Natural killer cell (primary cell): Measurements from ENCODE around the gene EAF2. TPM values are rescaled to one million over a fixed set of nuclear protein-coding genes. Genes with fewer than 3 reads are reported as not detected.

Experiments
- ATAC-seq, 3 donors: fragments of 150-1000 bp in 2 of 3; fragments of 200-7000 bp in 1 of 3; cut with Tn5 transposase; 1 replicate in 1 of 3; 2 replicates in 2 of 3; pipeline ENCODE4 v1.10.0; 2021; ENCODE audit warnings: mild to moderate bottlenecking in 2 of 3, moderate library complexity in 2 of 3
- DNase-seq, 2 donors: peaks; one replicate each; pipeline versions ENCODE4 v3.0.0 to v3.0.0-alpha.2; 2013 to 2021; ENCODE audit warnings: mixed read lengths in 1 of 2
- H3K27ac ChIP-seq: one replicate; pipeline ENCODE4 v1.5.1; 2013; ENCODE audit warnings: mild to moderate bottlenecking, low read length
- H3K27me3 ChIP-seq: one replicate; pipeline ENCODE4 v1.6.1; 2013; ENCODE audit warnings: low read length; ENCODE audit not compliant: control insufficient read depth, insufficient read depth
- H3K36me3 ChIP-seq: one replicate; pipeline ENCODE4 v1.6.1; 2013; ENCODE audit warnings: low read length; ENCODE audit not compliant: control insufficient read depth, insufficient read depth
- H3K4me1 ChIP-seq: one replicate; pipeline ENCODE4 v1.6.1; 2013; ENCODE audit warnings: low read length; ENCODE audit not compliant: control insufficient read depth, insufficient read depth
- H3K4me3 ChIP-seq: one replicate; pipeline ENCODE4 v1.5.1; 2013; ENCODE audit warnings: low read length
- H3K9me3 ChIP-seq: one replicate; pipeline ENCODE4 v1.6.1; 2013; ENCODE audit warnings: low read length; ENCODE audit not compliant: control insufficient read depth, insufficient read depth
- H3K27ac Mint-ChIP-seq, 2 donors: one replicate each; pipeline ENCODE4 v1.8.0; 2022; ENCODE audit warnings: mild to moderate bottlenecking in 2 of 2, mixed read lengths in 2 of 2, moderate library complexity in 1 of 2
- H3K27me3 Mint-ChIP-seq, 2 donors: one replicate each; pipeline ENCODE4 v1.8.0; 2022; ENCODE audit warnings: low read depth in 2 of 2, mixed read lengths in 2 of 2
- H3K36me3 Mint-ChIP-seq: one replicate; pipeline ENCODE4 v1.8.0; 2022; ENCODE audit warnings: mixed read lengths
- H3K4me1 Mint-ChIP-seq, 2 donors: one replicate each; pipeline ENCODE4 v1.8.0; 2022; ENCODE audit warnings: mixed read lengths in 2 of 2
- H3K4me3 Mint-ChIP-seq: one replicate; pipeline ENCODE4 v1.8.0; 2022; ENCODE audit warnings: mild to moderate bottlenecking, moderate library complexity, mixed read lengths
- H3K9me3 Mint-ChIP-seq, 2 donors: one replicate each; pipeline ENCODE4 v1.8.0; 2022; ENCODE audit warnings: mixed read lengths in 2 of 2
- CTCF ChIP-seq: fragments of 200-600 bp; IDR thresholded peaks from one replicate; pipeline ENCODE4 v1.8.0; 2022; ENCODE audit warnings: antibody characterized with exemption
- WGBS: methylation state at CpG from one replicate; pipeline ENCODE4 v1.1.7; 2013; ENCODE audit warnings: missing lambda C conversion rate; ENCODE audit not compliant: insufficient coverage; 5-methylcytosine and 5-hydroxymethylcytosine counted together
- intact Hi-C: fragments of 100-400 bp; cut with micrococcal nuclease; formaldehyde crosslinking; loops from one replicate; pipeline ENCODE4 v1.14.2; 2022
- total RNA-seq, 4 donors: library from RNA; stranded (reverse); fragments of 120-200 nt in 1 of 4; gene quantifications; one replicate each; pipeline versions ENCODE4 v1.2.3 to v1.2.4, GENCODE V29; 2013 to 2022

Gene EAF2
- total RNA-seq, 3 donors from 2014 or later (not counting 1 experiment from before 2014, with no cell fraction given), result 5.1 to 7.4 (median 5.4) TPM

GRCh38 chr3:121835465-121835801 lies 424 bp downstream of the EAF2 start:
- Histone ChIP-seq H3K9me3 (no peaks in the 10 kb centered on the region), H3K4me1 (peaks cover 14% of the 10 kb centered on the region), H3K27ac (peak overlapping the region; percentile 86), H3K36me3 (peaks cover 19% of the 10 kb centered on the region), H3K4me3 (peak overlapping the region; percentile 83), H3K27me3 (no peaks in the 10 kb centered on the region)
- WGBS, result 0% methylated on average over 11 of the region's 11 CpGs
- H3K27ac Mint-ChIP-seq, result peak overlapping the region; percentile 92 to 97
- no peak for TF ChIP-seq CTCF
- DNase-seq (peak in 1 of 2 donors; percentile 57), ATAC-seq (peak in 2 of 3 donors; percentile 14 to 18)
- H3K36me3 Mint-ChIP-seq, result no peaks in the 10 kb centered on the region
- H3K4me3 Mint-ChIP-seq, result peak overlapping the region; percentile 98
- intact Hi-C loops, result loop anchor here (1.0 to 10.0 kb wide), 5 partner anchors 86 to 1741 kb away; partner anchors contain the start of genes GOLGB1, GSK3B, GTF2E1 and HSPBAP1
- peaks cover 48 to 49% of the 10 kb centered on the region in 2 donors for H3K4me1 Mint-ChIP-seq
- H3K27me3 Mint-ChIP-seq, result peaks cover 0 to 9% of the 10 kb centered on the region in 2 donors
- no peaks in the 10 kb centered on the region for H3K9me3 Mint-ChIP-seq

- ATAC-seq (no peak), DNase-seq (no peak)
- Mint-ChIP-seq H3K36me3 (no peaks in the 10 kb centered on the region), H3K4me3 (peak overlapping the region; percentile 98), H3K27me3 (peaks cover 0 to 9% of the 10 kb centered on the region in 2 donors), H3K27ac (peak overlapping the region; percentile 92 to 97), H3K4me1 (peaks cover 43 to 45% of the 10 kb centered on the region in 2 donors), H3K9me3 (no peaks in the 10 kb centered on the region)
- Histone ChIP-seq H3K27ac (no peak overlapping the region), H3K4me1 (peaks cover 14% of the 10 kb centered on the region), H3K9me3 (no peaks in the 10 kb centered on the region), H3K27me3 (no peaks in the 10 kb centered on the region), H3K36me3 (peaks cover 17% of the 10 kb centered on the region), H3K4me3 (peak overlapping the region; percentile 83)
- no peak for TF ChIP-seq CTCF
- WGBS, result 20% methylated on average over 2 of the region's 4 CpGs
- intact Hi-C loops, result loop anchor here (5.0 to 10.0 kb wide), 4 partner anchors 291 to 1741 kb away; partner anchors contain the start of genes GSK3B, GTF2E1, HSPBAP1 and POLQ
These were observed 1.1 kb downstream of the EAF2 start for GRCh38 chr3:121836064-121836463.

DNA sequence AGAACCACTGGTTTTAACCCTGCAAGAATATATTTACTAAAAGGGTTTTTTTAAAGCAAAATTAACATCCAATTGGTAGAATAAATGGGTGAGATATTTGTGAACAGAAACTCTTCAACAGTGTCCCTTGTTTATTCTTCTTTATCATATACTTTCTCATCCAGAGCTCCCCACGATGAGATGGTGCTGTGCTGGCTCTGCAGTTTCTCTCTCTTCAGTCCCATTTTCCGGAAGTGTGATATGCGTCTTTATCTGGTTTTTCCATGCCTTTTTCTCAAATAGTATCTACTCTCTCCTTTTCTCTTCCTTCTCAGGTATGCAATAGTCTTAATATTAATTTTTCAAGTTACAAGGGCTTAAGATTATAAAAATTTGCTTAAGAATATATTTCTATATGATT lies 1.5 kb downstream of the EAF2 start:
- no peaks in the 10 kb centered on the region for H3K9me3 ChIP-seq
- H3K9me3 Mint-ChIP-seq, result no peaks in the 10 kb centered on the region
- peaks cover 14% of the 10 kb centered on the region for H3K4me1 ChIP-seq
- no peak for ATAC-seq
- no peaks in the 10 kb centered on the region for H3K36me3 Mint-ChIP-seq
- H3K4me3 ChIP-seq, result peak overlapping the region; percentile 83
- TF ChIP-seq CTCF, result no peak
- H3K27me3 ChIP-seq, result no peaks in the 10 kb centered on the region
- peak overlapping the region; percentile 98 for H3K4me3 Mint-ChIP-seq
- 45% methylated on average over 3 of the region's 3 CpGs for WGBS
- H3K27me3 Mint-ChIP-seq, result peaks cover 0 to 9% of the 10 kb centered on the region in 2 donors
- H3K4me1 Mint-ChIP-seq, result peaks cover 41 to 42% of the 10 kb centered on the region in 2 donors
- no peak overlapping the region for H3K27ac ChIP-seq
- H3K27ac Mint-ChIP-seq, result peak overlapping the region; percentile 92 to 97
- no peak for DNase-seq
- intact Hi-C loops, result loop anchor here (5.0 to 10.0 kb wide), 4 partner anchors 292 to 1742 kb away; partner anchors contain the start of genes GSK3B, GTF2E1, HSPBAP1 and POLQ
- peaks cover 13% of the 10 kb centered on the region for H3K36me3 ChIP-seq

- Mint-ChIP-seq H3K4me3 (no peak overlapping the region), H3K27ac (no peak overlapping the region), H3K9me3 (no peaks in the 10 kb centered on the region), H3K27me3 (peaks cover 0 to 9% of the 10 kb centered on the region in 2 donors), H3K4me1 (peaks cover 18 to 19% of the 10 kb centered on the region in 2 donors), H3K36me3 (no peaks in the 10 kb centered on the region)
- WGBS, result 97% methylated on average over 23 of the region's 23 CpGs
- no peak for DNase-seq
- Histone ChIP-seq H3K27me3 (no peaks in the 10 kb centered on the region), H3K9me3 (no peaks in the 10 kb centered on the region), H3K27ac (no peak overlapping the region), H3K4me1 (peaks cover 5% of the 10 kb centered on the region), H3K36me3 (peaks cover 3% of the 10 kb centered on the region), H3K4me3 (no peak overlapping the region)
- ATAC-seq, result no peak
- intact Hi-C loops, result loop anchor here (5.0 to 10.0 kb wide), 4 partner anchors 295 to 1745 kb away; partner anchors contain the start of genes GSK3B, GTF2E1, HSPBAP1 and POLQ
- TF ChIP-seq CTCF, result no peak
These were observed 5.0 kb downstream of the EAF2 start for GRCh38 chr3:121839962-121840361.
